ENCODE measurements around the gene SLC27A5. TPM values are rescaled to one million over a fixed set of nuclear protein-coding genes. Genes with fewer than 3 reads are reported as not detected.
A peak's percentile ranks its signal among the peaks of the same experiment; 100 is the strongest.

The SLC27A5 gene
- total and polyA plus RNA-seq, 2 of the 13 experiments (the other 11 are each of a cell fraction or from before 2014, with no cell fraction given) = 30.3 to 40.2 TPM

DNA sequence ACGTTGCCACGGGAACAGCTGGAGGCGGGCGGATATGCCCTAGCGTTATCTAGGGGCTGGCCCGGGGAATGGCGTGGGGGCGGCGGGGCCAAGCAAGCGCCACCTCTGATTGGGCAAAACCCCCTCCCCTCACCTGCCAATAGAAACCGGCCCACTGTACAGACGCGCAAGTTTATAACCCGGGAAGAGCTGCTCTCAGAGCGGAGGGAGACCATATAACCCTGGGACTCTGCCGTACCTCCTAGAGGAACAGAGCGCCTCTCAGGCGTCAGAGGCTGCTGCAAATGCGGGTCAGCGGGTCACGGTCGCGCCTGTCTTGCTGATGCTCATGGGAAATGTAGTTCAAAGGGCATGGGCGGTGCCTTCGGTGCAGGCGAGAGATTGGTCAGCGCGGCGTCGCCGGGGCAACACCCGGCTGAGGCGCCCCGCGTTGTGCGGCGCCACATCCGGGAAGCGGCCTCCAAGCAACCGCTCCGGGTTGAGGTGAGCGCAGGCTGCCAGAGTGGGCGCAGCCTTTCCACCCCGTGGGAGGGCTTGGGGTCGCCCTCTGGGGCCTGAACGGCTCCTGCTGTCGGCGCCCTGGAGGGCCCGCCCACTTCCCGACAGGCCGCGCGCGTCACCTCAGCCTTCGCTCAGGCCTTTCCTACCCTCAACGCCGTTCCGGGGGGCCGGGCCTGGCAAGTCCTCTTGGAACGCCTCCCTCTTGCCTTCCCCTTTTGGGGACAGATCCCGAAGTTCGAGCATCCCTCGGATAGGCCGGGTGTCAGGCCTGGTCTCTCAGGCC, 35.9 kb downstream of the SLC27A5 start, which contains the start of gene ZNF446 (continued):
- TF ChIP-seq ZFP90 (CRISPR knock-in tag; IDR thresholded peaks at IDR 0.05; ENCODE audit: borderline replicate concordance) = peak; percentile 20; the same call in 1 of the 2 replicates
- peak; percentile 75 for TF ChIP-seq RARA (CRISPR knock-in tag; IDR thresholded peaks at IDR 0.05)
- peak; percentile 72 for TF ChIP-seq MED1 (CRISPR knock-in tag; IDR thresholded peaks at IDR 0.05)
- TF ChIP-seq ZFP62 (CRISPR knock-in tag; IDR thresholded peaks at IDR 0.05) = 0 out of 2 replicates have a peak, but pooled peaks have one; percentile 46
- 0 out of 2 replicates have a peak, but pooled peaks have one; percentile 4 for TF ChIP-seq ZNF12 (CRISPR knock-in tag; IDR thresholded peaks at IDR 0.05)
- no peak for TF ChIP-seq LCORL (IDR thresholded peaks at IDR 0.05)
- TF ChIP-seq LCORL (CRISPR knock-in tag; IDR thresholded peaks at IDR 0.05) = peak; percentile 89
- TF ChIP-seq HNF4G (IDR thresholded peaks at IDR 0.05; ENCODE audit: borderline replicate concordance, low read depth, low read length) = peak; percentile 18; the same call in 1 of the 2 replicates
- TF ChIP-seq HNF4G (CRISPR knock-in tag; IDR thresholded peaks at IDR 0.05; ENCODE audit: borderline replicate concordance, low read depth) = peak; percentile 35; the same call in 1 of the 2 replicates
- peak; percentile 74 for TF ChIP-seq ZNF788 (CRISPR knock-in tag; IDR thresholded peaks at IDR 0.05; ENCODE audit: borderline replicate concordance)
- TF ChIP-seq HOXA3 (CRISPR knock-in tag; IDR thresholded peaks at IDR 0.05) = peak; percentile 5
- TF ChIP-seq, protein P1, sequence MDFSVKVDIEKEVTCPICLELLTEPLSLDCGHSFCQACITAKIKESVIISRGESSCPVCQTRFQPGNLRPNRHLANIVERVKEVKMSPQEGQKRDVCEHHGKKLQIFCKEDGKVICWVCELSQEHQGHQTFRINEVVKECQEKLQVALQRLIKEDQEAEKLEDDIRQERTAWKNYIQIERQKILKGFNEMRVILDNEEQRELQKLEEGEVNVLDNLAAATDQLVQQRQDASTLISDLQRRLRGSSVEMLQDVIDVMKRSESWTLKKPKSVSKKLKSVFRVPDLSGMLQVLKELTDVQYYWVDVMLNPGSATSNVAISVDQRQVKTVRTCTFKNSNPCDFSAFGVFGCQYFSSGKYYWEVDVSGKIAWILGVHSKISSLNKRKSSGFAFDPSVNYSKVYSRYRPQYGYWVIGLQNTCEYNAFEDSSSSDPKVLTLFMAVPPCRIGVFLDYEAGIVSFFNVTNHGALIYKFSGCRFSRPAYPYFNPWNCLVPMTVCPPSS (IDR thresholded peaks at IDR 0.05) = no peak
- TF ChIP-seq NR3C1 (CRISPR knock-in tag; IDR thresholded peaks at IDR 0.05) = no peak
- TF ChIP-seq, protein P2, sequence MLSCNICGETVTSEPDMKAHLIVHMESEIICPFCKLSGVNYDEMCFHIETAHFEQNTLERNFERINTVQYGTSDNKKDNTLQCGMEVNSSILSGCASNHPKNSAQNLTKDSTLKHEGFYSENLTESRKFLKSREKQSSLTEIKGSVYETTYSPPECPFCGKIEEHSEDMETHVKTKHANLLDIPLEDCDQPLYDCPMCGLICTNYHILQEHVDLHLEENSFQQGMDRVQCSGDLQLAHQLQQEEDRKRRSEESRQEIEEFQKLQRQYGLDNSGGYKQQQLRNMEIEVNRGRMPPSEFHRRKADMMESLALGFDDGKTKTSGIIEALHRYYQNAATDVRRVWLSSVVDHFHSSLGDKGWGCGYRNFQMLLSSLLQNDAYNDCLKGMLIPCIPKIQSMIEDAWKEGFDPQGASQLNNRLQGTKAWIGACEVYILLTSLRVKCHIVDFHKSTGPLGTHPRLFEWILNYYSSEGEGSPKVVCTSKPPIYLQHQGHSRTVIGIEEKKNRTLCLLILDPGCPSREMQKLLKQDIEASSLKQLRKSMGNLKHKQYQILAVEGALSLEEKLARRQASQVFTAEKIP (CRISPR knock-in tag; IDR thresholded peaks at IDR 0.05; ENCODE audit: borderline replicate concordance) = no peak
- peak in 1 of 2 experiments; percentile 43; a peak in 2 of 4 replicates for TF ChIP-seq EP300 (IDR thresholded peaks at IDR 0.05; ENCODE audit: low read depth in 2 of 2, low read length in 2 of 2)
- TF ChIP-seq EP300 (CRISPR knock-in tag; IDR thresholded peaks at IDR 0.05; ENCODE audit: borderline replicate concordance) = no peak
- peak; percentile 73; the same call in 1 of the 2 replicates for TF ChIP-seq ZBTB7B (CRISPR knock-in tag; IDR thresholded peaks at IDR 0.05)
- TF ChIP-seq, protein P3, sequence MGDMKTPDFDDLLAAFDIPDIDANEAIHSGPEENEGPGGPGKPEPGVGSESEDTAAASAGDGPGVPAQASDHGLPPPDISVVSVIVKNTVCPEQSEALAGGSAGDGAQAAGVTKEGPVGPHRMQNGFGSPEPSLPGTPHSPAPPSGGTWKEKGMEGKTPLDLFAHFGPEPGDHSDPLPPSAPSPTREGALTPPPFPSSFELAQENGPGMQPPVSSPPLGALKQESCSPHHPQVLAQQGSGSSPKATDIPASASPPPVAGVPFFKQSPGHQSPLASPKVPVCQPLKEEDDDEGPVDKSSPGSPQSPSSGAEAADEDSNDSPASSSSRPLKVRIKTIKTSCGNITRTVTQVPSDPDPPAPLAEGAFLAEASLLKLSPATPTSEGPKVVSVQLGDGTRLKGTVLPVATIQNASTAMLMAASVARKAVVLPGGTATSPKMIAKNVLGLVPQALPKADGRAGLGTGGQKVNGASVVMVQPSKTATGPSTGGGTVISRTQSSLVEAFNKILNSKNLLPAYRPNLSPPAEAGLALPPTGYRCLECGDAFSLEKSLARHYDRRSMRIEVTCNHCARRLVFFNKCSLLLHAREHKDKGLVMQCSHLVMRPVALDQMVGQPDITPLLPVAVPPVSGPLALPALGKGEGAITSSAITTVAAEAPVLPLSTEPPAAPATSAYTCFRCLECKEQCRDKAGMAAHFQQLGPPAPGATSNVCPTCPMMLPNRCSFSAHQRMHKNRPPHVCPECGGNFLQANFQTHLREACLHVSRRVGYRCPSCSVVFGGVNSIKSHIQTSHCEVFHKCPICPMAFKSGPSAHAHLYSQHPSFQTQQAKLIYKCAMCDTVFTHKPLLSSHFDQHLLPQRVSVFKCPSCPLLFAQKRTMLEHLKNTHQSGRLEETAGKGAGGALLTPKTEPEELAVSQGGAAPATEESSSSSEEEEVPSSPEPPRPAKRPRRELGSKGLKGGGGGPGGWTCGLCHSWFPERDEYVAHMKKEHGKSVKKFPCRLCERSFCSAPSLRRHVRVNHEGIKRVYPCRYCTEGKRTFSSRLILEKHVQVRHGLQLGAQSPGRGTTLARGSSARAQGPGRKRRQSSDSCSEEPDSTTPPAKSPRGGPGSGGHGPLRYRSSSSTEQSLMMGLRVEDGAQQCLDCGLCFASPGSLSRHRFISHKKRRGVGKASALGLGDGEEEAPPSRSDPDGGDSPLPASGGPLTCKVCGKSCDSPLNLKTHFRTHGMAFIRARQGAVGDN (CRISPR knock-in tag; IDR thresholded peaks at IDR 0.05) = peak; percentile 90
- peak; percentile 78 for TF ChIP-seq ATF1 (CRISPR knock-in tag; IDR thresholded peaks at IDR 0.05)
- TF ChIP-seq MIXL1 (CRISPR knock-in tag; IDR thresholded peaks at IDR 0.05) = 0 out of 2 replicates have a peak, but pooled peaks have one; percentile 6
- TF ChIP-seq SALL2 (CRISPR knock-in tag; IDR thresholded peaks at IDR 0.05) = peak; percentile 40
- peak; percentile 76 for TF ChIP-seq HNRNPLL (IDR thresholded peaks at IDR 0.05; ENCODE audit: low read depth, low read length, poor library complexity, severe bottlenecking)

All from HepG2 (cell line).